GM20000 (cell line): ENCODE data around the gene NEGR1.
"Not testable (repeated sequence)": the region's sequence is repeated elsewhere in the genome, so short reads cannot be mapped to it uniquely, and the experiment has no call there.

ENCODE experiments used
- DNase-seq: peaks from one replicate; pipeline ENCODE4 v3.0.0; 2012; ENCODE audit warnings: low spot score
- CTCF ChIP-seq: IDR thresholded peaks from 2 replicates; pipeline ENCODE4 v1.5.1; 2012; ENCODE audit warnings: mild to moderate bottlenecking, control low read depth; ENCODE audit errors: extremely low read depth, missing control alignments

Gene NEGR1

DNA sequence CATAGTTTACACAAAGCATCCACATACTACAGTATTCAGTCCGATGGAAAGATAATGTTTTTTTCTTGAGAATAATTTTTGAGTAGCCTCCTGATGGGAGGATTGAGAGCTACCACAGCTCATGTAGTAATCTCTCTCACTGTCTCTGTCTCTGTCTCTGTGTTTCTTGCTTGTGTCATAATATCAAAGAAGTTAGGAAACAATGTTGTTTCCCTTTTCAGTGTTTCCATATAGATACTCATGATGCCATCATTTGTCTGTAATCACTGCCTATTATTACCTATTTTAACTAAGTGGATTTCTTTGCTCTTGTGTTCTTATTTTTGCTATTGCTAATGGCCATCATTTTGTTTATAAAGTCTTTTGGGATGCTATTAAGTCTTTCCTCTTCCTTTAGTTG, 367.7 kb downstream of the NEGR1 start:
- no peak for DNase-seq
- no peak for TF ChIP-seq CTCF

- no peak for DNase-seq
- TF ChIP-seq CTCF: no peak
Measured at GRCh38 chr1:71908871-71909390, 373.4 kb downstream of the NEGR1 start.

GRCh38 chr1:71908303-71908702, 374.0 kb downstream of the NEGR1 start:
- no peak for TF ChIP-seq CTCF
- no peak for DNase-seq

GRCh38 chr1:71899881-71900280, 382.5 kb downstream of the NEGR1 start:
- DNase-seq: no peak
- TF ChIP-seq CTCF: no peak

- DNase-seq: not testable (repeated sequence)
Measured at GRCh38 chr1:71888166-71888565, 394.2 kb downstream of the NEGR1 start.

- no peak for TF ChIP-seq CTCF
Measured at GRCh38 chr1:71885171-71885570, 397.2 kb downstream of the NEGR1 start.

GRCh38 chr1:71882637-71883036, 399.7 kb downstream of the NEGR1 start:
- no peak for DNase-seq
- no peak for TF ChIP-seq CTCF

More at GRCh38 chr1:71885171-71885570, 397.2 kb downstream of the NEGR1 start:
- no peak for DNase-seq

- DNase-seq: no peak
- no peak for TF ChIP-seq CTCF
Measured at GRCh38 chr1:71882226-71882625, 400.1 kb downstream of the NEGR1 start.
